DOHH2 (cell line): ENCODE measurements around the gene HDAC4.
A peak's percentile ranks its signal among the peaks of the same experiment; 100 is the strongest.

ENCODE experiments used
- H3F3A ChIP-seq: fragments of 200-600 bp; sonication (generic), shearing (Covaris generic); 2 replicates; pipeline ENCODE4 v1.6.0; 2016; ENCODE audit warnings: antibody characterized with exemption, mild to moderate bottlenecking; ENCODE audit not compliant: control insufficient read depth, insufficient read depth
- H3K27ac ChIP-seq: fragments of 200-600 bp; sonication (generic); 2 replicates; pipeline ENCODE4 v1.5.1; 2014; ENCODE audit warnings: low read depth, mild to moderate bottlenecking, low read length, moderate library complexity
- H3K27me3 ChIP-seq: fragments of 200-600 bp; sonication (generic); 2 replicates; pipeline ENCODE4 v1.6.1; 2014; ENCODE audit warnings: mild to moderate bottlenecking, low read length, mixed read lengths; ENCODE audit not compliant: control insufficient read depth
- H3K36me3 ChIP-seq: fragments of 200-600 bp; sonication (generic); 2 replicates; pipeline ENCODE4 v1.6.1; 2014; ENCODE audit warnings: mild to moderate bottlenecking, low read length, moderate library complexity, mixed read lengths; ENCODE audit not compliant: control insufficient read depth
- H3K4me1 ChIP-seq: fragments of 200-600 bp; sonication (generic); 2 replicates; pipeline ENCODE4 v1.6.1; 2014; ENCODE audit warnings: mild to moderate bottlenecking, low read length, mixed read lengths; ENCODE audit not compliant: control insufficient read depth
- H3K4me2 ChIP-seq: fragments of 200-600 bp; sonication (generic); 2 replicates; pipeline ENCODE4 v1.6.0; 2014; ENCODE audit warnings: mild to moderate bottlenecking, low read length, moderate library complexity
- H3K4me3 ChIP-seq: fragments of 200-600 bp; sonication (generic); 2 replicates; pipeline ENCODE4 v1.5.1; 2014; ENCODE audit warnings: mild to moderate bottlenecking, low read length, mixed read lengths
- H3K79me2 ChIP-seq: fragments of 200-600 bp; sonication (generic); 2 replicates; pipeline ENCODE4 v1.6.1; 2014; ENCODE audit warnings: mild to moderate bottlenecking, low read length, mixed read lengths; ENCODE audit not compliant: control insufficient read depth
- H3K9me2 ChIP-seq: fragments of 200-600 bp; sonication (generic); replicated peaks from 2 replicates; pipeline ENCODE4 v1.6.1; 2014; ENCODE audit warnings: mild to moderate bottlenecking, low read length, mixed read lengths; ENCODE audit not compliant: control insufficient read depth
- H3K9me3 ChIP-seq: fragments of 200-600 bp; sonication (generic); 2 replicates; pipeline ENCODE4 v1.6.1; 2014; ENCODE audit warnings: antibody characterized with exemption, low read length, mixed read lengths; ENCODE audit not compliant: control insufficient read depth, insufficient read depth
- H4K20me1 ChIP-seq: fragments of 200-600 bp; sonication (generic); 2 replicates; pipeline ENCODE4 v1.6.0; 2014; ENCODE audit warnings: low read depth, mild to moderate bottlenecking, antibody characterized with exemption, low read length, moderate library complexity; ENCODE audit not compliant: control insufficient read depth, insufficient read depth
- CTCF ChIP-seq: fragments of 200-600 bp; sonication (generic); IDR thresholded peaks from one replicate; pipeline ENCODE4 v1.5.1; 2014; ENCODE audit warnings: antibody characterized with exemption, mild to moderate bottlenecking, low read depth, low read length; ENCODE audit not compliant: poor library complexity, severe bottlenecking
- EZH2phosphoT487 ChIP-seq: fragments of 200-600 bp; sonication (generic); IDR thresholded peaks from 2 replicates; pipeline ENCODE4 v1.6.1; 2017; ENCODE audit warnings: borderline replicate concordance, mild to moderate bottlenecking, antibody characterized with exemption, low read length, moderate library complexity, mixed read lengths

HDAC4 gene

DNA sequence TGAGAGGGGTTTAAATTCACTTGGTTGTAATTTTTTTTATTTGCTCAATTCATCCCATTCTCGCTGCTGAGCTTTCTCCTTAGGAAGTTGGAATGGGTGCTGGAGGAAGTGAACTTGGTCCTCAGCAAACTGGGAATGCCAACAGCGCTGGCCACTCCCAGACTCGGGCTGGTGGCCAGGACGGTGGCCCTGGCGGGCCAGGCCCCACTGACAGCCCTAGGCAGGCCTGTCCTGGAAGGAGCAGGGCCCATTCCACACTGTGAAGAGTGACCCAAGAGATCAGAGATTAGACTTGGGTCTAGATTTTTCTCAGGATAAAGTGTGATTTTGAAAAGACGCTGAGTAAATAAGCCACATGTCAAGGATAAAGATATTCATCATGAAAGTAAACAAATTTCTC lies 132.7 kb downstream of the HDAC4 start:
- peaks cover 65% of the 10 kb centered on the region for H4K20me1 ChIP-seq
- H3K27me3 ChIP-seq = peaks cover 74% of the 10 kb centered on the region
- H3K79me2 ChIP-seq = peaks cover 7% of the 10 kb centered on the region; the same call in 1 of the 2 replicates
- peak overlapping the region; percentile 93; the same call in 1 of the 2 replicates for H3K4me2 ChIP-seq
- no peaks in the 10 kb centered on the region for H3K9me3 ChIP-seq
- no peak overlapping the region for H3K4me3 ChIP-seq
- H3F3A ChIP-seq = no peaks in the 10 kb centered on the region
- no peak for TF ChIP-seq CTCF
- no peak for TF ChIP-seq EZH2phosphoT487
- peaks cover 42% of the 10 kb centered on the region for H3K4me1 ChIP-seq
- no peaks in the 10 kb centered on the region for H3K36me3 ChIP-seq
- H3K9me2 ChIP-seq = no peaks in the 10 kb centered on the region
- no peak overlapping the region for H3K27ac ChIP-seq

DNA sequence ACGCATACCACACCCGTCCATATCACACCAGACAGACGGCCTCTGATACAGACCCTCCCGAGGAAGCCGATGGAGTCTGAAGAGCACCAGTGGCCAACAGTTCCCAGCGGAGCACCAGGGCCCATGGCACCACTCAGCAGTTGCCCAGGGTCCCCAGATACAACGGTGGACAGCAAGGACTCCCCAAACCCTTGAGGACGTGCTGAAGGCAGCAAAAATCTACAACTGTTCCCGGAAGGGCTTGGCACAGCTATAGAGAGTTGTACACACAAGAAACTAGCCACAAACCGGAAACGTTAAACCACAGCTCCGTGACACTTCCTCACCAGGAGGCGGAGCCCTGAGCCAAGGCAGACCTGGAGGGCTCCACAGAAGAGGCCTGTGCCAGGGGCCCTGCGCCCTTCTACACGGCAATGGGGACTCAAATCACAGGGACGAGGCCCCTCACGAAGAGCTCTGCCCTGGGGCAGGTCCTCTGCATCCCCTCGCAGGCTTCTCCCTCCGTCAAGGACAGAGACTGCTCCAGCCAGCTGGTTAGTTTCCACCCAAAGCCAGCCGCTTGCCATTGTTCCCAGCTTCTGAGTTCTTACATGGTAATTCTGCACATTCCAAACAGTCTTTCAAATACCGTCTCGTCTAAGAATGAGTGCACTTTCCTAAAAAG lies 133.4 kb downstream of the HDAC4 start:
- Histone ChIP-seq H3K79me2 (peaks cover 7% of the 10 kb centered on the region; the same call in 1 of the 2 replicates), H3K36me3 (no peaks in the 10 kb centered on the region), H3K9me2 (no peaks in the 10 kb centered on the region), H3K27ac (no peak overlapping the region), H4K20me1 (peaks cover 60% of the 10 kb centered on the region), H3K27me3 (peaks cover 67% of the 10 kb centered on the region), H3K4me1 (peaks cover 42% of the 10 kb centered on the region), H3F3A (no peaks in the 10 kb centered on the region), H3K4me3 (peak overlapping the region; percentile 71), H3K4me2 (peak overlapping the region; percentile 93), H3K9me3 (no peaks in the 10 kb centered on the region)
- TF ChIP-seq CTCF = peak; percentile 51
- TF ChIP-seq EZH2phosphoT487 = peak; percentile 60; the same call in 1 of the 2 replicates

- H3K4me2 ChIP-seq = peak overlapping the region; percentile 93
- H3K27me3 ChIP-seq = peaks cover 64% of the 10 kb centered on the region
- TF ChIP-seq CTCF (no peak), EZH2phosphoT487 (no peak)
- peaks cover 42% of the 10 kb centered on the region for H3K4me1 ChIP-seq
- peaks cover 57% of the 10 kb centered on the region for H4K20me1 ChIP-seq
- no peaks in the 10 kb centered on the region for H3K9me2 ChIP-seq
- H3K9me3 ChIP-seq = no peaks in the 10 kb centered on the region
- peaks cover 7% of the 10 kb centered on the region; the same call in 1 of the 2 replicates for H3K79me2 ChIP-seq
- H3F3A ChIP-seq = no peaks in the 10 kb centered on the region
- no peak overlapping the region for H3K27ac ChIP-seq
- no peaks in the 10 kb centered on the region for H3K36me3 ChIP-seq
- peak overlapping the region; percentile 71 for H3K4me3 ChIP-seq
Measured at GRCh38 chr2:239266779-239267287, 134.0 kb downstream of the HDAC4 start.
